Measurements from ENCODE around the gene ASPA. TPM values are rescaled to one million over a fixed set of nuclear protein-coding genes. Genes with fewer than 3 reads are reported as not detected.
"Not testable (repeated sequence)": the region's sequence is repeated elsewhere in the genome, so short reads cannot be mapped to it uniquely, and the experiment has no call there.

Gene ASPA
- total and polyA plus RNA-seq, 8 donors = 6.5 to 68.9 (median 45.9) TPM

DNA sequence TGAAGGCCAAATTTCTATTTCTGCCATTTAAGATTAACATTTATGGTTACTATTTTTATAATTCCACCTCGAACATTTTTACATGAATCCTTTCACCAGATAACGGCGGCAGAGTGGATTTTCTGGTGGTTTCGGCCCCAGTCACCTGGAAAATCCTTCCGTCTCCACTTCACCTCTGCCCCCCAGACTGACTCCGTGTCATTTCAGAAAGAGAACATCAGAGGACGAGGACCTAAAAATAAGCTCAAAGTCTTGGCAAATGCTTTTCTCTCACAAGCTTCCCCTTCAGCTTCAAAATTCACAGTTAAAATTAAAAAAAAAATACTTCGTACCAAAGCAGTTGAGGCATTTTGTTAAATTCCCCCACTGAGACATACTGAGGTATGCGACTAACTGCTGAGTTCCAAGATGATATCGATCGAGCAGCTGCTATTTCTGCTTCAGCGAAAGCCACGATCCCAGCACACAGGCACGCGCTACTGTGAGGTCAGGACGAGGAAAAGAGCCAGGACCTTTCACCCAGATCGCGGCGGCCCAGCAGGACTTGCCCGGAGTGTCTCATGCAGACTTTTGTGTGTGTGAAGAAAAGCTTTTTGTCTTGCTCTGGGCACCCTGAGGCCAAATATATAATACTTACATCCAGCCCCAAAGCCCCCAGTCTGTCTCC is 36.8 kb downstream of the ASPA start:
- peak; percentile 49 for ATAC-seq
- TF ChIP-seq, protein P1, sequence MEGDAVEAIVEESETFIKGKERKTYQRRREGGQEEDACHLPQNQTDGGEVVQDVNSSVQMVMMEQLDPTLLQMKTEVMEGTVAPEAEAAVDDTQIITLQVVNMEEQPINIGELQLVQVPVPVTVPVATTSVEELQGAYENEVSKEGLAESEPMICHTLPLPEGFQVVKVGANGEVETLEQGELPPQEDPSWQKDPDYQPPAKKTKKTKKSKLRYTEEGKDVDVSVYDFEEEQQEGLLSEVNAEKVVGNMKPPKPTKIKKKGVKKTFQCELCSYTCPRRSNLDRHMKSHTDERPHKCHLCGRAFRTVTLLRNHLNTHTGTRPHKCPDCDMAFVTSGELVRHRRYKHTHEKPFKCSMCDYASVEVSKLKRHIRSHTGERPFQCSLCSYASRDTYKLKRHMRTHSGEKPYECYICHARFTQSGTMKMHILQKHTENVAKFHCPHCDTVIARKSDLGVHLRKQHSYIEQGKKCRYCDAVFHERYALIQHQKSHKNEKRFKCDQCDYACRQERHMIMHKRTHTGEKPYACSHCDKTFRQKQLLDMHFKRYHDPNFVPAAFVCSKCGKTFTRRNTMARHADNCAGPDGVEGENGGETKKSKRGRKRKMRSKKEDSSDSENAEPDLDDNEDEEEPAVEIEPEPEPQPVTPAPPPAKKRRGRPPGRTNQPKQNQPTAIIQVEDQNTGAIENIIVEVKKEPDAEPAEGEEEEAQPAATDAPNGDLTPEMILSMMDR (IDR thresholded peaks at IDR 0.05) = no peak
- intact Hi-C loops (cut with DNase I) = no loop called here
- H3K27ac ChIP-seq = peak overlapping the region in 1 of 2 donors; percentile 28
- H3K4me3 ChIP-seq = no peak overlapping the region
- no peaks in the 10 kb centered on the region for H3K9me3 ChIP-seq
- H3K36me3 ChIP-seq = no peaks in the 10 kb centered on the region
- peak in 1 of 4 donors; percentile 53 for DNase-seq
- H3K4me1 ChIP-seq = no peaks in the 10 kb centered on the region
- H3K27me3 ChIP-seq = no peaks in the 10 kb centered on the region

DNA sequence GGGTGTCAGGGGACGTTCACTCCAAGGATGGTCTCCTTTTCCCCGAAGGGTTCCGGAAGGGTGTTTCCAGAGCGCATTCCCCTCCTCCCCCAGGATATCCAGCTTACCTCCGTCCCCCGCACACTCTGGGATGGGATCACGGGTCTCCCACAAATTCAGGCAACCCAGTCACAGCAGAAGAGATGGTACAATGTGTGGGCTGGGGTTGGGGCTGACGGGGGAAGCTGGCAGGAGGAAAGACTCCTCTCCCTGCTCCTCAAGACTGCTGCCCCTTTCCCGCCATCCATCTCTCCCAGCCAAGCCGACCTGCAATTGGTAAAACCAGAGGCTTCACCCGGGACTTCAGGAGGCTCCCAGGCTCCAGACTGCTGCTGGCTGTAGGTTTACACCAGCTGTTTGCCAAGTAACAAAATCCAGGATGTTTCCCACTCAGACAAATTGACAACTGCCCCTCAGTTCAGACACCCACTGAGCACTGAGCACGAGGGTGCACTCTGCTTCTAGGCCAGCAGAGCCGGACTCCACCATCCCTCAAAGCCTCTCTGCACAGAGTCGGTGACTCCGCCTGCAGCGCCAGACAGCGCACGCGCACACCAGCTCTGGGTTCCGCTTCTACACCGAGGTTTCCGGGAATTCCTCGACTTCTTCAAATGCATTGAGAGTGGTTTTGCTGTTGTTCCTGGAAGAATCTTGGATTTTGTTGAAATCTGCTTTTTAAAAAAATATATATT is 37.7 kb downstream of the ASPA start:
- DNase-seq = no peak
- H3K27ac ChIP-seq = no peak overlapping the region
- ATAC-seq = no peak
- no peaks in the 10 kb centered on the region for H3K27me3 ChIP-seq
- H3K4me1 ChIP-seq = no peaks in the 10 kb centered on the region
- no peaks in the 10 kb centered on the region for H3K9me3 ChIP-seq
- no peak overlapping the region for H3K4me3 ChIP-seq
- no peaks in the 10 kb centered on the region for H3K36me3 ChIP-seq
- intact Hi-C loops (cut with DNase I) = no loop called here
- TF ChIP-seq, protein P1 (IDR thresholded peaks at IDR 0.05) = no peak

DNA sequence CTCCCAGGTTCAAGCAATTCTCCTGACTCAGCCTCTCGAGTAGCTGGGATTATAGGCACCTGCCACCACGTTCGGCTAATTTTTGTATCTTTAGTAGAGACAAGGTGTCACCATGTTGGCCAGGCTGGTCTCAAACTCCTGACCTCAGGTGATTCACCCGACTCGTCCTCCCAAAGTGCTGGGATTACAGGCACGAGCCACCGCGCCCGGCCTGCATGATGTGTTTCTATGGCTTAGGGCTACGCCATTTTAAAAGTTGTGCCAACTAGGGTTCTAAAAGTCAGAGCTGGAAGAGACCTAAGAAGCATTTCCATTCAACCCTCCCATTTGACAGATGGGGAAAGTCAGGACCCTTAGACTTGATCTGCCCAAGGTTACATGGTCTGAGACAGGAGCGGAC is 38.4 kb downstream of the ASPA start:
- intact Hi-C loops (cut with DNase I); H3K9me3 ChIP-seq; H3K4me3 ChIP-seq; H3K36me3 ChIP-seq; ATAC-seq; H3K27me3 ChIP-seq; H3K4me1 ChIP-seq; DNase-seq; H3K27ac ChIP-seq: not testable (repeated sequence)

DNA sequence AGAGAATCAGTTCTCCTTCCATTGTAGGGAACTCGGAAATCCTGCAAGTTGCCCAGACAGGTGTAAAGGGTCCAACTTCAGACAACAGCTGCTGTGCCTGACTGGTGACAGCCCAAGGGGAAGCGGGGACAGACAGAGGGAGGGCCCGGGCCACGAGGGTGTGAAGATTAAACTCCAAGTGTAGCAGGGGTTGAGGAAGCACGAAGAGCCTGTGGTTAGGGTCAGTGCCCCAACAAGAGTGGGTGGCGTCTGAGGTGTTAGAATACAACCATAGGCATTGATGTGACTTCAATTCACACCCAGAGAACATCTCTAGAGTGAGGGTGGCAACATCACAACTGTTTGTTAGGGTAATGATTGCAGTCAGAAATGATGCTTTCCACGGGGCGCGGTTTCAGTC is 39.1 kb downstream of the ASPA start:
- TF ChIP-seq, protein P1 (IDR thresholded peaks at IDR 0.05) = no peak
- Histone ChIP-seq H3K4me3 (no peak overlapping the region), H3K27me3 (no peaks in the 10 kb centered on the region), H3K9me3 (no peaks in the 10 kb centered on the region), H3K36me3 (no peaks in the 10 kb centered on the region), H3K4me1 (no peaks in the 10 kb centered on the region), H3K27ac (no peak overlapping the region)
- intact Hi-C loops (cut with DNase I) = no loop called here
- DNase-seq (no peak), ATAC-seq (no peak)

DNA sequence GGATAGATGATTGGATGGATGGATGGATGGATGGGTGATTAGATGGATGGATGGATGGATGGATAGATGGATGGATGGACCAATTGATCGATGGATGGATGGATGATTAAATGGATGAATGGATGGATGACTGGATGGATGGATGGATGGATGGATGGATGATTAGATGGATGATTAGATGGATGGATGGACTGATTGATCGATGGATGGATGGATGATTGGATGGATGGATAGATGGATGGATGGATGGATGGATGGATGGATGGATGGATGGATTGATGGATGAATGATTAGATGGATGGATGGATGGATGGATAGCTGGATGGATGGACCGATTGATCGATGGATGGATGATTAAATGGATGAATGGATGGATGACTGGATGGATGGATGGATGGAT is 43.7 kb downstream of the ASPA start:
- H3K9me3 ChIP-seq; H3K27me3 ChIP-seq; H3K4me3 ChIP-seq; ATAC-seq; DNase-seq; intact Hi-C loops (cut with DNase I); H3K4me1 ChIP-seq; H3K36me3 ChIP-seq; H3K27ac ChIP-seq: not testable (repeated sequence)

DNA sequence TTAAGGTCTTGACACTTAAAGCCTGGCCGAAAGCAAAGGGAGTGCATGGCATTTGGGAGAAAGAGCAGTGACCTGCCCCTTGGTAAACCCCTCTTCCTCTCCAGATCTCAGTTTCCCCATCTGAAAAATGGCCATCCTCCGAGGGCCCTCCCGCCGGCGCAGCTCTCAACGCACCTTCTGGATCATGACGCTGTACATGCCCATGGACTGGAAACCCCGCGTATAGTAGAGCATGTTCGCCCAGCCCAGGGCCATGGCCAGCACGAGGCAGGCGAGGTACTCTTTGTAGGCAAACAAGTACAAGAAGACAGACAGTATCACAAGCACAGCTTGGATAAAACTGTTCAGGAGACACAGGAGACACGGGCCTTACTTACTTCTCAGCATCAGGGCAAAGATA is 48.2 kb downstream of the ASPA start:
- H3K27ac ChIP-seq = no peak overlapping the region
- TF ChIP-seq, protein P1 (IDR thresholded peaks at IDR 0.05) = no peak
- H3K36me3 ChIP-seq = no peaks in the 10 kb centered on the region
- intact Hi-C loops (cut with DNase I) = no loop called here
- ATAC-seq (no peak), DNase-seq (no peak)
- H3K4me3 ChIP-seq = no peak overlapping the region
- H3K27me3 ChIP-seq = peaks cover 0 to 9% of the 10 kb centered on the region in 2 donors
- no peaks in the 10 kb centered on the region for H3K9me3 ChIP-seq
- no peaks in the 10 kb centered on the region for H3K4me1 ChIP-seq

Data from left lung (tissue), 10 donors.